Common myeloid progenitor, CD34-positive (primary cell): ENCODE results near the gene AFG3L2.
A peak's percentile ranks its signal among the peaks of the same experiment; 100 is the strongest.

Source experiments
- CTCF ChIA-PET: fragments of 350-600 bp; sonication (Branson Sonifier 250); formaldehyde crosslinking; loops from one replicate; lab custom pipeline; 2021; ENCODE audit warnings: antibody characterized with exemption; lab: Charles Lee
- POLR2A ChIA-PET: fragments of 350-600 bp; sonication (Branson Sonifier 250); formaldehyde crosslinking; loops from one replicate; lab custom pipeline; 2021; ENCODE audit warnings: antibody characterized with exemption; lab: Charles Lee
- DNase-seq, 3 donors: peaks; one replicate each; pipeline versions ENCODE4 v3.0.0 to v3.0.0-alpha.2; 2013
- H3K27ac ChIP-seq, 2 experiments: 1 replicate in 1 of 2; 2 replicates in 1 of 2; pipeline ENCODE4 v1.7.0; 2013; ENCODE audit warnings: inconsistent platforms in 2 of 2, low read length in 2 of 2, mild to moderate bottlenecking in 2 of 2, low read depth in 1 of 2, moderate library complexity in 1 of 2; ENCODE audit not compliant: severe bottlenecking in 2 of 2, insufficient read depth in 1 of 2, poor library complexity in 1 of 2
- H3K27me3 ChIP-seq, 5 experiments: replicated peaks in 2 of 5; 1 replicate in 3 of 5; 2 replicates in 2 of 5; pipeline versions ENCODE4 v1.6.1 to v1.7.0; 2013; ENCODE audit warnings: low read length in 4 of 5, mild to moderate bottlenecking in 2 of 5, moderate library complexity in 2 of 5, inconsistent platforms in 1 of 5; ENCODE audit not compliant: insufficient read depth in 5 of 5, control insufficient read depth in 4 of 5
- H3K36me3 ChIP-seq, 4 experiments: 1 replicate in 2 of 4; 2 replicates in 2 of 4; pipeline versions ENCODE4 v1.6.1 to v1.7.0; 2013; ENCODE audit warnings: low read length in 3 of 4, control low read depth in 1 of 4, mild to moderate bottlenecking in 1 of 4; ENCODE audit not compliant: control insufficient read depth in 4 of 4, insufficient read depth in 4 of 4
- H3K4me1 ChIP-seq, 4 experiments: 1 replicate in 3 of 4; 2 replicates in 1 of 4; pipeline versions ENCODE4 v1.6.1 to v1.7.1; 2013; ENCODE audit warnings: low read length in 3 of 4, mild to moderate bottlenecking in 3 of 4, control low read depth in 1 of 4, inconsistent platforms in 1 of 4, moderate library complexity in 1 of 4; ENCODE audit not compliant: control insufficient read depth in 4 of 4, insufficient read depth in 4 of 4; ENCODE audit errors: control extremely low read depth in 1 of 4
- H3K4me3 ChIP-seq, 7 experiments: 1 replicate in 4 of 7; 2 replicates in 3 of 7; pipeline versions ENCODE4 v1.5.1 to v1.7.0; 2013; ENCODE audit warnings: mild to moderate bottlenecking in 7 of 7, low read length in 6 of 7, moderate library complexity in 6 of 7, inconsistent platforms in 2 of 7, low read depth in 2 of 7, control low read depth in 1 of 7; ENCODE audit not compliant: insufficient read depth in 4 of 7, control insufficient read depth in 1 of 7; ENCODE audit errors: extremely low read depth in 1 of 7
- H3K9me3 ChIP-seq, 5 experiments: 1 replicate in 4 of 5; 2 replicates in 1 of 5; pipeline versions ENCODE4 v1.6.1 to v1.7.1; 2013; ENCODE audit warnings: low read length in 4 of 5, mild to moderate bottlenecking in 2 of 5, inconsistent platforms in 1 of 5, low read depth in 1 of 5, moderate library complexity in 1 of 5; ENCODE audit not compliant: control insufficient read depth in 4 of 5, insufficient read depth in 2 of 5; ENCODE audit errors: control extremely low read depth in 1 of 5
- WGBS: methylation state at CpG from one replicate; pipeline ENCODE4 v1.1.5; 2013; ENCODE audit not compliant: insufficient coverage; 5-methylcytosine and 5-hydroxymethylcytosine counted together

The AFG3L2 gene

GRCh38 chr18:12324991-12325725, 51.9 kb downstream of the AFG3L2 start:
- Histone ChIP-seq H3K4me1 (peaks cover 0 to 4% (median 0%) of the 10 kb centered on the region in 4 experiments), H3K4me3 (no peak overlapping the region), H3K36me3 (peaks cover 9 to 61% (median 49%) of the 10 kb centered on the region in 4 experiments), H3K9me3 (no peaks in the 10 kb centered on the region), H3K27ac (no peak overlapping the region), H3K27me3 (no peaks in the 10 kb centered on the region)
- DNase-seq: no peak
- ChIA-PET POLR2A (interaction anchor here (1.2 kb wide), 1 partner anchor 10 kb away, joined by 3 read pairs; no protein-coding TSS in a partner anchor), CTCF (interaction anchor here (3.0 to 6.1 kb wide), 2 partner anchors 8 to 11 kb away, joined by 12 to 70 read pairs; no protein-coding TSS in a partner anchor)
- 97% methylated on average over 57 of the region's 58 CpGs for WGBS

GRCh38 chr18:12321333-12321732, 55.7 kb downstream of the AFG3L2 start:
- no peak overlapping the region for H3K27ac ChIP-seq
- DNase-seq: no peak
- H3K4me3 ChIP-seq: no peak overlapping the region
- H3K9me3 ChIP-seq: no peaks in the 10 kb centered on the region
- no peaks in the 10 kb centered on the region for H3K27me3 ChIP-seq
- H3K4me1 ChIP-seq: peaks cover 0 to 18% (median 16%) of the 10 kb centered on the region in 4 experiments
- ChIA-PET CTCF (interaction anchor here (1.6 kb wide), 1 partner anchor 18 kb away, joined by 3 read pairs; no protein-coding TSS in a partner anchor), POLR2A (no interaction called here)
- 92% methylated on average over 3 of the region's 4 CpGs for WGBS
- peaks cover 2 to 29% (median 25%) of the 10 kb centered on the region in 4 experiments for H3K36me3 ChIP-seq

DNA sequence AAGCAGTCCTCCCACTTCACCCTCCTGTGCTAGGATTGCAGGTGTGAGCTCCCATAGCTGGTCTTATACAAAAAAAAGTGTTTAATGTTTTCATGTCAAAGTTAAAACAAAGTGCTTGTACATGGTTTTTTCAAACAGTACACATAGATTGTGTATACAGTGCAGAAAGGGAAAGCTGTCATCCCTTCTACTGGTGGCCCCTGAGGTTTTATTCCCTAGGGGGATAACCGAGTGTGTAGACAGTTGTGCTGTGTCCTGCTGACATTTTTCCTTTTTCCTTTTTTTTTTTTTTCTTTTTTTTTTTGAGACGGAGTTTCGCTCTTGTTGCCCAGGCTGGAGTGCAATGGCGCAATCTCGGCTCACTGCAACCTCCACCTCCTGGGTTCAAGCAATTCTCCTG, 58.2 kb downstream of the AFG3L2 start:
- H3K27me3 ChIP-seq: no peaks in the 10 kb centered on the region
- POLR2A ChIA-PET: interaction anchor here (0.8 kb wide), 1 partner anchor 58 kb away, joined by 3 read pairs; the partner anchor contains the start of gene AFG3L2
- no peak overlapping the region for H3K4me3 ChIP-seq
- DNase-seq: no peak
- H3K36me3 ChIP-seq: peaks cover 0 to 18% (median 9%) of the 10 kb centered on the region in 4 experiments
- WGBS: no CpG with 5 or more reads among the region's 5 CpGs
- peaks cover 0 to 27% (median 23%) of the 10 kb centered on the region in 4 experiments for H3K4me1 ChIP-seq
- CTCF ChIA-PET: interaction anchor here (1.3 to 8.2 kb wide), 4 partner anchors 9 to 19 kb away, joined by 3 to 70 read pairs (median 4); no protein-coding TSS in a partner anchor
- no peak overlapping the region for H3K27ac ChIP-seq
- H3K9me3 ChIP-seq: no peaks in the 10 kb centered on the region

- peaks cover 0 to 28% (median 23%) of the 10 kb centered on the region in 4 experiments for H3K4me1 ChIP-seq
- WGBS: 68% methylated on average over 5 of the region's 5 CpGs
- peaks cover 0 to 20% (median 9%) of the 10 kb centered on the region in 4 experiments for H3K36me3 ChIP-seq
- H3K27me3 ChIP-seq: no peaks in the 10 kb centered on the region
- POLR2A ChIA-PET: interaction anchor here (0.6 to 0.9 kb wide), 3 partner anchors 11 to 59 kb away, joined by 3 to 5 read pairs (median 3); partner anchors contain the start of genes AFG3L2 and TUBB6
- no peaks in the 10 kb centered on the region for H3K9me3 ChIP-seq
- peak in 1 of 3 donors; percentile 15 for DNase-seq
- CTCF ChIA-PET: interaction anchor here (0.8 to 8.2 kb wide), 5 partner anchors 9 to 19 kb away, joined by 3 to 70 read pairs (median 4); no protein-coding TSS in a partner anchor
- peak overlapping the region; percentile 84 to 88 for H3K27ac ChIP-seq
- H3K4me3 ChIP-seq: peak overlapping the region in 2 of 7 experiments; percentile 16 to 45
These were observed 58.7 kb downstream of the AFG3L2 start for GRCh38 chr18:12318334-12318697.

- ChIA-PET CTCF (interaction anchor here (0.8 to 8.2 kb wide), 6 partner anchors 9 to 74 kb away, joined by 3 to 70 read pairs (median 4); no protein-coding TSS in a partner anchor), POLR2A (interaction anchor here (0.6 to 0.9 kb wide), 5 partner anchors 9 to 59 kb away, joined by 3 to 7 read pairs (median 3); partner anchors contain the start of genes AFG3L2 and TUBB6)
- peak overlapping the region in 2 of 7 experiments; percentile 22 to 45 for H3K4me3 ChIP-seq
- WGBS: 83% methylated on average over 3 of the region's 6 CpGs
- peaks cover 0 to 28% (median 23%) of the 10 kb centered on the region in 4 experiments for H3K4me1 ChIP-seq
- peak; percentile 75 to 92 (median 88) for DNase-seq
- peak overlapping the region; percentile 84 to 88 for H3K27ac ChIP-seq
- H3K9me3 ChIP-seq: no peaks in the 10 kb centered on the region
- H3K27me3 ChIP-seq: no peaks in the 10 kb centered on the region
- H3K36me3 ChIP-seq: peaks cover 0 to 20% (median 9%) of the 10 kb centered on the region in 4 experiments
These were observed 59.2 kb downstream of the AFG3L2 start for GRCh38 chr18:12317664-12318333.

DNA sequence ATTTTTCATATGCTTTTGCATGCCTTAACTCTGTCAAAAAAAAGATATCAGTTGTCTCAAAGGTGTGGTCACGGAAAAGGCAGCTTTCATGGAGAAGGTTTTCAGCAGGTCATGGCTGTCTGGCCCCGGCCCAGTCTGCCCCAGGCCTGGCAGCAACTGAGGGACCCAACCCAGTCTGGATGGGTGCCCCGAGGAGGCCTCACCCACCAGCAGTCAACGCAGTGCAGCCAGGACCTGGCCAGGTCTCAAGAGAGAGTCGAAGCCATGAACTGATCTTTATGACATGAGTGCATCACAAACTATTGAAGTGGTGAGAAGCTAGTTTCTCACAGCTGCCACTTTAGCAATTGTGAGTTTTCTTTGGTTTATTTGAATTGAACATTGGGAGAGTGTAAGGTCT, 61.1 kb downstream of the AFG3L2 start:
- DNase-seq: no peak
- 97% methylated on average over 4 of the region's 5 CpGs for WGBS
- CTCF ChIA-PET: interaction anchor here (2.1 to 8.2 kb wide), 2 partner anchors 12 to 43 kb away, joined by 7 to 70 read pairs; no protein-coding TSS in a partner anchor

More for the DNA sequence above, 61.1 kb downstream of the AFG3L2 start:
- H3K36me3 ChIP-seq: peaks cover 0 to 22% (median 6%) of the 10 kb centered on the region in 4 experiments
- no peak overlapping the region for H3K4me3 ChIP-seq
- peaks cover 0 to 28% (median 23%) of the 10 kb centered on the region in 4 experiments for H3K4me1 ChIP-seq
- no peak overlapping the region for H3K27ac ChIP-seq
- peaks cover 0 to under 1% (median 0%) of the 10 kb centered on the region in 5 experiments for H3K27me3 ChIP-seq
- peaks cover 0 to 9% (median 2%) of the 10 kb centered on the region in 5 experiments for H3K9me3 ChIP-seq
- POLR2A ChIA-PET: interaction anchor here (0.8 kb wide), 1 partner anchor 8 kb away, joined by 3 read pairs; no protein-coding TSS in a partner anchor
